Measurements from ENCODE around the gene STAT4.

The STAT4 gene

GRCh38 chr2:191166111-191166755 is 15.4 kb upstream of the STAT4 start:
- Histone ChIP-seq H3K9me3 (no peaks in the 10 kb centered on the region), H3K4me1 (no peaks in the 10 kb centered on the region), H4K20me1 (no peaks in the 10 kb centered on the region), H3K27me3 (no peaks in the 10 kb centered on the region), H3K36me3 (no peaks in the 10 kb centered on the region), H3K27ac (no peak overlapping the region), H3K4me2 (no peak overlapping the region), H3K4me3 (no peak overlapping the region), H3K9ac (no peak overlapping the region)
- TF ChIP-seq Cebpa-rat (IDR thresholded peaks at IDR 0.05) = no peak

DNA sequence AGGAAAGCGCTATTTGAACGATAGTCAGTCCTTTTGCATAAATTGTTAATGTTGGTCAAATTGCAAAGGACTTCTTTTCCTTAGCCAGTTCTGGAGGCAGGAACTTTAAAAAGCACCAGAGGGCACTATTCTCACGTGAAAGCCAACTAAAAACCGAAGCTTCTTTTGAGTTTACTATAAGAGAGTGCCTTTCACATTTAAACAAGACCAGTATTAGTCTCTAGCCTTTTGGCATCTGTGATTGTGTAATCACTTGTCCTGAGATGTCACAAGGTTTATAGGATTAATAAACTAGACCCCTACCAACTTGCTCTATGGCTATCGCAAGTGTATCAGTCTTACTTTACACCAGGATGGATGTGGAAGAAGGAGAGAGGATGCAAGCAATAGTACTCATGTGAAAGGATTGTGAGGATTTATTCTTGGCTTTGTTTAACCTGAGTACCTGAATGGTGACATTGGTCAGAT is 14.4 kb upstream of the STAT4 start:
- no peak overlapping the region for H3K27ac ChIP-seq
- H3K4me1 ChIP-seq = no peaks in the 10 kb centered on the region
- H3K4me2 ChIP-seq = no peak overlapping the region
- no peaks in the 10 kb centered on the region for H3K9me3 ChIP-seq
- no peak overlapping the region for H3K9ac ChIP-seq
- no peaks in the 10 kb centered on the region for H3K27me3 ChIP-seq
- no peaks in the 10 kb centered on the region for H3K36me3 ChIP-seq
- no peak for TF ChIP-seq Cebpa-rat (IDR thresholded peaks at IDR 0.05)
- H3K4me3 ChIP-seq = no peak overlapping the region
- no peaks in the 10 kb centered on the region for H4K20me1 ChIP-seq

DNA sequence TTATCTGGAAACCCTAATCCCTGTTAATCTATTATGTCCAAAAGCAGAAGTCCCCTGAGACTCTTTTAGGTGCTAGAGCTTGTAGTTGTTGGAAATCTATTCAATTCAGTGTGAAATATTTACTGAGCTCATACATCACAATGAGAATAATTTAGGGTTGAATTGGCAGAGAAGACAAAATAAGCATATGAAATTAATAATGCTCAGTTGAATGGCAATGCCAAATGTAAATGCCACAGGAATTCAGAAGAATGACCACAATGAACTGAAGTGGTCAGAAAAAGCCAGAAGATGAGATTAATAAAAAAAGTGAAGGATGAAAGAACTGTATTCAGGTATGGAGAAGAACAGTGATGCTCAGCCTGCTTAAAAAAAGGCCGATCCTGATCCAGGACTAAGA is 8.0 kb upstream of the STAT4 start:
- H3K9me3 ChIP-seq = no peaks in the 10 kb centered on the region
- H3K27ac ChIP-seq = no peak overlapping the region
- no peaks in the 10 kb centered on the region for H3K4me1 ChIP-seq
- TF ChIP-seq Cebpa-rat (IDR thresholded peaks at IDR 0.05) = no peak
- H3K36me3 ChIP-seq = no peaks in the 10 kb centered on the region
- no peak overlapping the region for H3K4me3 ChIP-seq
- no peaks in the 10 kb centered on the region for H3K27me3 ChIP-seq
- no peak overlapping the region for H3K9ac ChIP-seq
- no peak overlapping the region for H3K4me2 ChIP-seq
- H4K20me1 ChIP-seq = no peaks in the 10 kb centered on the region

- no peaks in the 10 kb centered on the region for H4K20me1 ChIP-seq
- H3K36me3 ChIP-seq = no peaks in the 10 kb centered on the region
- H3K4me3 ChIP-seq = no peak overlapping the region
- no peak overlapping the region for H3K4me2 ChIP-seq
- H3K9ac ChIP-seq = no peak overlapping the region
- TF ChIP-seq Cebpa-rat (IDR thresholded peaks at IDR 0.05) = no peak
- no peaks in the 10 kb centered on the region for H3K9me3 ChIP-seq
- no peaks in the 10 kb centered on the region for H3K4me1 ChIP-seq
- no peaks in the 10 kb centered on the region for H3K27me3 ChIP-seq
- no peak overlapping the region for H3K27ac ChIP-seq
Measured at GRCh38 chr2:191158193-191158592, 7.4 kb upstream of the STAT4 start.

DNA sequence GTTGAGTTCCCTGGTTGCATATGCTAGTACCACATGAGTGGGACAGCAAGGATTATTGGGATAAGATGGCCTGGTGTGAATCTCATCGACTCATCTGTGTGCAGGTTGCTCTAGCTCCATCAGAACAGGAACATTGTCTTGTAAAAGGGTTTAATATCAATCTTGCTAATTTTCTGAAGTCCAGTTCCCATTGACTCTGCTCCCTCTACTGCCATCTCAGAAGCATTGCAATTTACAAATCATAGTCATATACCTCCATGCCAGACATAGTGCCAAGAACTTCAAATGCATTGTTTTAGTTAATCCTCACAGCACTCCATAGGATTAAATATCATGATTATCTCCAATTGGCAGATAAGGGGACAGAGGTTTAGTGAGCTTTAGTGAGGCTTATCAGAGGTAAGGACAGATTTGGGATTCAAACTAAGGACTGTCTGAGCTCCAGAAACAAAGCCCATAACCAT is 4.8 kb upstream of the STAT4 start:
- Histone ChIP-seq H3K27me3 (no peaks in the 10 kb centered on the region), H3K4me1 (peaks cover 8% of the 10 kb centered on the region), H3K27ac (no peak overlapping the region), H3K36me3 (no peaks in the 10 kb centered on the region), H3K4me2 (no peak overlapping the region), H3K9me3 (no peaks in the 10 kb centered on the region), H4K20me1 (no peaks in the 10 kb centered on the region), H3K9ac (no peak overlapping the region), H3K4me3 (no peak overlapping the region)
- no peak for TF ChIP-seq Cebpa-rat (IDR thresholded peaks at IDR 0.05)

GRCh38 chr2:191153716-191154115 is 2.9 kb upstream of the STAT4 start:
- no peaks in the 10 kb centered on the region for H3K36me3 ChIP-seq
- peaks cover 17% of the 10 kb centered on the region for H3K4me1 ChIP-seq
- no peak for TF ChIP-seq Cebpa-rat (IDR thresholded peaks at IDR 0.05)
- no peaks in the 10 kb centered on the region for H3K9me3 ChIP-seq
- no peak overlapping the region for H3K9ac ChIP-seq
- H3K4me3 ChIP-seq = no peak overlapping the region
- no peak overlapping the region for H3K4me2 ChIP-seq
- no peaks in the 10 kb centered on the region for H4K20me1 ChIP-seq
- H3K27me3 ChIP-seq = no peaks in the 10 kb centered on the region
- H3K27ac ChIP-seq = no peak overlapping the region

DNA sequence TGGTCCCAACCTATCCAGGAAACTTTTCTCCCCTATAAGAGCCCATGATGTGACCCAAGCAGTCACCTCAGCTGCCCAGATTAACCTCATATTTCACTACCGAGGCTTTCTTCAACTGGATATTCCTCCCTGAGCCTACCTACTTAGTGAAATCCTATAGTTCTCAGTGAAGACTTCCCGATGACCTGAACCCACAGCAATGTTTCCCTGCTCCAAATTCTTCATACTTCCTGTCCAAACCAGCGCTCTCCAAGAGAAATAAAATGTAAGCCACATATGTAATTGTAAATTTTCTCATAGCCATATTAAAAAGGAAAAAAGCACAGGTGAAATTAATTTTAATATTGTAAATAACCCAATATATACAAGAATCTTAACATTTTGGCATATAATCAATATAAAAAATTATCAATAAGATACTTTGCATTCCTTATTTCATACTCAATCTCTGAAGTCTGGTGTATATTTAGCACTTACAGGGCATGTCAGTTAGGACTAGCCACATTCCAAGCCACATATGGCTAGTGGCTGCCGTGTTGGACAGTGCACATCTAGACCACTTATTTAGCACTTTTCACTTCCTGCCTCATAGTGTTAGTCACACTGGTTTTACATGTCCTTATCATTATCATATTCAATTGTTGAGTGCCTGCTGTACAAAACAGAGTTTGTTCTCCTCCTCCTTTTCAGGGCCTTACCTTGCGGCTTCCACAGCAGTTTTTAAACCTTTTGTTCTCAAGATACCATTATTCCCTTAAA is 1.9 kb upstream of the STAT4 start:
- no peak for TF ChIP-seq Cebpa-rat (IDR thresholded peaks at IDR 0.05)
- no peak overlapping the region for H3K27ac ChIP-seq
- no peaks in the 10 kb centered on the region for H3K27me3 ChIP-seq
- H3K9ac ChIP-seq = no peak overlapping the region
- H3K4me3 ChIP-seq = no peak overlapping the region
- no peaks in the 10 kb centered on the region for H4K20me1 ChIP-seq
- H3K4me2 ChIP-seq = no peak overlapping the region
- H3K9me3 ChIP-seq = no peaks in the 10 kb centered on the region
- H3K36me3 ChIP-seq = no peaks in the 10 kb centered on the region
- H3K4me1 ChIP-seq = peaks cover 17% of the 10 kb centered on the region

GRCh38 chr2:191151331-191151730 is 537 bp upstream of the STAT4 start:
- Histone ChIP-seq H3K9ac (no peak overlapping the region), H3K4me1 (peaks cover 17% of the 10 kb centered on the region), H3K27ac (no peak overlapping the region), H3K4me2 (peak overlapping the region; percentile 84), H3K9me3 (no peaks in the 10 kb centered on the region), H4K20me1 (no peaks in the 10 kb centered on the region), H3K4me3 (peak overlapping the region; percentile 63; the same call in 1 of the 2 replicates), H3K36me3 (no peaks in the 10 kb centered on the region), H3K27me3 (no peaks in the 10 kb centered on the region)
- no peak for TF ChIP-seq Cebpa-rat (IDR thresholded peaks at IDR 0.05)

DNA sequence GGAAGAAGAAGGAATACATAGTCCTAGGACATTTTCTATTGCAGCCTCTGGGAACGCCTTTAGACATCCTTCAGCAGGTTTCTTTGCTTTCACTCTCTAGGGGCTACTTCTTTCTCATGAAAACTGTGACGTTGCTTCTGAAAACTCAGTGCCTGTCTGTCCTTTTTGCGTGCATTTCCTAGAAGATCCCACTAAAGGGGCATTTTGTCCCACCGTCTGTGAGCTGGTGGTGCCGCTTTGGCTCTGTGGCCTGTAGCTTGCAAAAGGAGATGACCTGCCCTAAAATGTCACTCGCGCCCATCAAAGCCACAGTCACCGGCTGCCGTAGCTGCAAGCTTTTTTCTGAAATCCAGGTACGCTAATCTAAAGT is 579 bp downstream of the STAT4 start:
- no peak overlapping the region for H3K27ac ChIP-seq

GRCh38 chr2:191149391-191149790 is 1.4 kb downstream of the STAT4 start:
- no peak overlapping the region for H3K4me2 ChIP-seq

More for the DNA sequence above, 579 bp downstream of the STAT4 start:
- Histone ChIP-seq H4K20me1 (no peaks in the 10 kb centered on the region), H3K4me1 (peaks cover 17% of the 10 kb centered on the region), H3K9me3 (no peaks in the 10 kb centered on the region), H3K36me3 (no peaks in the 10 kb centered on the region), H3K9ac (peak overlapping the region; percentile 1; the same call in 1 of the 2 replicates), H3K4me2 (peak overlapping the region; percentile 84), H3K4me3 (peak overlapping the region; percentile 63), H3K27me3 (no peaks in the 10 kb centered on the region)
- TF ChIP-seq Cebpa-rat (IDR thresholded peaks at IDR 0.05) = no peak

More at GRCh38 chr2:191149391-191149790, 1.4 kb downstream of the STAT4 start:
- Histone ChIP-seq H3K36me3 (no peaks in the 10 kb centered on the region), H3K4me3 (no peak overlapping the region), H3K9me3 (no peaks in the 10 kb centered on the region), H3K9ac (no peak overlapping the region), H3K27ac (no peak overlapping the region), H3K4me1 (peaks cover 17% of the 10 kb centered on the region), H3K27me3 (no peaks in the 10 kb centered on the region), H4K20me1 (no peaks in the 10 kb centered on the region)
- no peak for TF ChIP-seq Cebpa-rat (IDR thresholded peaks at IDR 0.05)

Measured in BLaER1 (cell line).